DMS79 treated with DMSO at 0.1 percent for 48 hours (cell line): ENCODE results near the gene ANGPTL4.
A peak's percentile ranks its signal among the peaks of the same experiment; 100 is the strongest.
"Not testable (repeated sequence)": the region's sequence is repeated elsewhere in the genome, so short reads cannot be mapped to it uniquely, and the experiment has no call there.

ENCODE experiments used
- DNase-seq: peaks from one replicate; lab custom pipeline; 2025; lab: John Stamatoyannopoulos, UW

ANGPTL4 gene

DNA sequence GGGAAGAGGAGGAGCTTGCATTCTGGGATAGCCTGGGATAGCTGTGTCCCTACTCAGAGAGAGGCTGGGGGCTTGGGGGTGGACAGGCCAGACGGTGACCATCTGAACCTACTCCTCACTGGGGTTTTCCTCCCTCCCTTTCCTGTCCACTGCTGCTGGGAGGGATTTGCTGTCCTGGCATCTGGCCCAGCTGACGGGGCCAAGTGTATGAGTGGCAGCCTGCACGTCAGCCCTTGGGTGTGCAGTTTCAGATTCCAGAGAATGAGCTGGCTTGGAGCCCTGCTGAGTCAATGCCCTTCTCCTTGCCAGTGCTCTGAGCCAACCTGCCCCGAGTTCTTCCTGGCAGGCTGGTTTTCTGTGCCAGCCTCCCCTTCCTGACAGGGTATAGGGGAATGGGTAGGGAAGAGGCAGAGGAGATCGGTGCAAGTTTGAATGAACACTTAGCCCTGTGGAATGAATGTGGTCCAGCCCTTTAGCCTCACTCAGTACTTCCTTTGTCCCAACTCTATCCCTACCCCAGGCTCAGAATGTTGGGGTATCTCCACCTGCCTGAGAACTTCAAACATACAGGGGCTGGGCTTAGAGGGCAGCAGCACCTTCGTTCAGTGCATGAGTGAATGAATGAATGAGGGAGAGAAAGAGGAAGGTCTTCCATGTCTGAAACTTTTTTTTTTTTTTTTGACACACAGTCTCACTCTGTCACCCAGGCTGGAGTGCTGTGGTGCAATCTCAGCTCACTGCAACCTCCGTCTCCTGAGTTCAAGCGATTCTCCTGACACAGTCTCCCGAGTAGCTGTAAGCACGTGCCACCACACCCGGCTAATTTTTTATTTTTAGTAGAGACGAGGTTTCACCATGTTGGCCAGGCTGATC lies 1.8 kb upstream of the ANGPTL4 start:
- DNase-seq = peak; percentile 89

DNA sequence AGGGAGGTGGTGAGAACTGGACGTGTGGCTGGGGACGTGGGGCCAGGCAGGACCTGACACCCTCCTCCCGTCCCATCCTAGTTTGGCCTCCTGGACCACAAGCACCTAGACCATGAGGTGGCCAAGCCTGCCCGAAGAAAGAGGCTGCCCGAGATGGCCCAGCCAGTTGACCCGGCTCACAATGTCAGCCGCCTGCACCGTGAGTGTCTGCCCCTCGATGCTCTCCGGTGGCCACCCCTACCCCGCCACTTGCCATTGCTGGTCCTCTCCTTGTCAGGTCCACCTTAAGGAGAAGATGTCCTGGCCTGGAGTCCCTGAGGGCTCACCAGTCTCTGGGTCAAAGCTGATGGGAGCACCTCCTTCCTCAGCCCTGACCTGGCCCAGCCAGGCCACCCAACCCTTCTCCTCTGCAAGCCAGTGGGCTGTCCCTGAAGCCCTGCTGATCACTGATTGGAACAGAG lies 2.2 kb downstream of the ANGPTL4 start:
- no peak for DNase-seq

GRCh38 chr19:8366961-8367326 lies 3.0 kb downstream of the ANGPTL4 start:
- no peak for DNase-seq

GRCh38 chr19:8367327-8368001 lies 3.5 kb downstream of the ANGPTL4 start:
- DNase-seq = peak; percentile 84

DNA sequence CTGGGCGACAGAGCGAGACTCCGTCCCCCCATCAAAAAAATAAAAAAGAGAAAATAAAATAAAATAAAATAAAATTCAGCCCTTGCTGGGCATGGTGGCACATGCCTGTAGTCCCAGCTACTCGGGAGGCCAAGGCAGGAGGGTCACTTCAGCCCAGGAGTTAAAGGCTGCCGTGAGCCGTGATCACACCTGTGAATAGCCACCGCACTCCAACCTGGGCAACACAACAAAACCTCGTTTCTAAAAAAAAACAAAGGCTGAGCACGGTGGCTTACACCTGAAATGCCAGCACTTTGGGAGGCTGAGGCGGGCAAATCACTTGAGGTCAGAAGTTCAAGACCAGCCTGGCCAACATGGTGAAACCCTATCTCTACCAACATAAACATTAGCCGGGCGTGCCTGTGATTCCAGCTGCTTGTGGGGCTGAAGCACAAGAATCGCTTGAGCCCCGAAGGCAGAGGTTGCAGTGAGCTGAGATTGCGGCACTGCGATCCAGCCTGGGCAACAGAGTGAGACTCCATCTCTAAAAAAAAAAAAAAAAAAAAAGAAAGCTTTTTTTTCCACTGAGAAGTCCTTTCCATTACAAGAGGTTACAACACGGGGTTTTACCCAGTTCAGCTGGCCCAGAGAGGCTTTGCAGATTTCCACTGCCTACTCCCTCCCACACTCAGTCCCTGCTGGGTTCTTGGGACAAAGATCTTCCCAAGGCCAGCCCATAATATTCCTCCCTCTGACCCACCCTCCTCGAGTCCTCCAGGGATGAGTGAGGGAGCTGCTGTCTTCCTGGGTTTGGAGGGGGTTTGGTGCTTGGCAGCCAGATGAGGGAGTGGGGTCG lies 6.4 kb downstream of the ANGPTL4 start:
- no peak for DNase-seq

DNA sequence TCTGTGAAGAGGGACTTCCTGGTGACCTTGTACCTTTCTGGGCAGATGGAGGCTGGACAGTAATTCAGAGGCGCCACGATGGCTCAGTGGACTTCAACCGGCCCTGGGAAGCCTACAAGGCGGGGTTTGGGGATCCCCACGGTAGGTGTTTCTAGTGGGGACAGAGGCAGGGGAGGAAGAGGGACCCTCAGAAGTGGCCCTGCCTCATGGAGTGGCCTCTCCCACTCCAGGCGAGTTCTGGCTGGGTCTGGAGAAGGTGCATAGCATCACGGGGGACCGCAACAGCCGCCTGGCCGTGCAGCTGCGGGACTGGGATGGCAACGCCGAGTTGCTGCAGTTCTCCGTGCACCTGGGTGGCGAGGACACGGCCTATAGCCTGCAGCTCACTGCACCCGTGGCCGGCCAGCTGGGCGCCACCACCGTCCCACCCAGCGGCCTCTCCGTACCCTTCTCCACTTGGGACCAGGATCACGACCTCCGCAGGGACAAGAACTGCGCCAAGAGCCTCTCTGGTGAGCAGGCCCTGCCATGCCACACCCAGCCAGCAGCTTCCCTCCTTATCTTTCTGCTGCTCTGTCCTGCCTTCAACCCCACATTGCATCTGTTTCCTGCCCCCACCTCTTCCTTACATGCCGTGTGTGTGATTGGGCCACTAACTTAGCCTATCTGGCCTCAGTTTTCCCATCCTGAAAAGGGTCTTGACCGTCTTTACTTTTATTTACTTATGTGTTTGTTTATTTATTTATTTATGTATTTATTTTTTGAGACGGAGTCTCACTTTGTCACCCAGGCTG lies 7.3 kb downstream of the ANGPTL4 start:
- no peak for DNase-seq

DNA sequence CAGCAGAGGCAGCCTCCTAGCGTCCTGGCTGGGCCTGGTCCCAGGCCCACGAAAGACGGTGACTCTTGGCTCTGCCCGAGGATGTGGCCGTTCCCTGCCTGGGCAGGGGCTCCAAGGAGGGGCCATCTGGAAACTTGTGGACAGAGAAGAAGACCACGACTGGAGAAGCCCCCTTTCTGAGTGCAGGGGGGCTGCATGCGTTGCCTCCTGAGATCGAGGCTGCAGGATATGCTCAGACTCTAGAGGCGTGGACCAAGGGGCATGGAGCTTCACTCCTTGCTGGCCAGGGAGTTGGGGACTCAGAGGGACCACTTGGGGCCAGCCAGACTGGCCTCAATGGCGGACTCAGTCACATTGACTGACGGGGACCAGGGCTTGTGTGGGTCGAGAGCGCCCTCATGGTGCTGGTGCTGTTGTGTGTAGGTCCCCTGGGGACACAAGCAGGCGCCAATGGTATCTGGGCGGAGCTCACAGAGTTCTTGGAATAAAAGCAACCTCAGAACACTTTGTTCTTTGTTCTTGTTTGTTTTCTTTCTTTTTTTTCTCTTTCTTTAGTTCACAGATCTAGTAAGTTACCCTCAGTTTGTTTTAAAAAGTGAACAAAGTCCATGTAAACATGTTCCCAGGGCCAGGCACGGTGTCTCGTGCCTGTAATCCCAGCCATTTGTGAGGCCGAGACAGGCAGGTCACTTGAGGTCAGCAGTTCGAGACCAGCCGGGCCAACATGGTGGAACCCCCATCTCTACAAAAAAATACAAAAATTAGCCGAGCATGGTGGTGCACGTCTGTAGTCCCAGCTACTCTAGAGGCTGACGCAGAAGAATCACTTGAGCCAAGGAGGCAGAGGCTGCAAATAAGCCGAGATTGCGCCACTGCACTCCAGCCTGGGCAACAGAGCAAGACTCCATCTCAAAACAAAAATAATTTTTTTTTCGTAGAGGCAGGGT lies 10.2 kb downstream of the ANGPTL4 start:
- no peak for DNase-seq

DNA sequence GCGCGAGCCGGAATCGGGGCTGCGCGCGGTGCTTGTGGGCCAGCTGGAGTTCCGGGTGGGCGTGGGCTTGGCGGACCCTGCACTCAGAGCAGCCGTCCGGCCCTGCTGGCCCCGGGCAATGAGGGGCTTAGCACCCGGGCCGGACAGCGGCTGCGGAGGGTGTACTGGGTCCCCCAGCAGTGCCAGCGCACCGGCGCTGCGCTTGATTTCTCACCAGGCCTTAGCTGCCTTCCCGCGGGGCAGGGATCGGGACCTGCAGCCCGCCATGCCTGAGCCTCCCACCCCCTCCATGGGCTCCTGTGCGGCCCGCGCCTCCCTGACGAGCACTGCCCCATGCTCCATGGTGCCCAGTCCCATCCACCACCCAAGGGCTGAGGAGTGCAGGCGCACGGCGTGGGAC lies 11.8 kb downstream of the ANGPTL4 start:
- DNase-seq = not testable (repeated sequence)

- DNase-seq = not testable (repeated sequence)
These were observed 12.5 kb downstream of the ANGPTL4 start for GRCh38 chr19:8376373-8376974.

GRCh38 chr19:8377598-8377997 lies 13.6 kb downstream of the ANGPTL4 start:
- no peak for DNase-seq

DNA sequence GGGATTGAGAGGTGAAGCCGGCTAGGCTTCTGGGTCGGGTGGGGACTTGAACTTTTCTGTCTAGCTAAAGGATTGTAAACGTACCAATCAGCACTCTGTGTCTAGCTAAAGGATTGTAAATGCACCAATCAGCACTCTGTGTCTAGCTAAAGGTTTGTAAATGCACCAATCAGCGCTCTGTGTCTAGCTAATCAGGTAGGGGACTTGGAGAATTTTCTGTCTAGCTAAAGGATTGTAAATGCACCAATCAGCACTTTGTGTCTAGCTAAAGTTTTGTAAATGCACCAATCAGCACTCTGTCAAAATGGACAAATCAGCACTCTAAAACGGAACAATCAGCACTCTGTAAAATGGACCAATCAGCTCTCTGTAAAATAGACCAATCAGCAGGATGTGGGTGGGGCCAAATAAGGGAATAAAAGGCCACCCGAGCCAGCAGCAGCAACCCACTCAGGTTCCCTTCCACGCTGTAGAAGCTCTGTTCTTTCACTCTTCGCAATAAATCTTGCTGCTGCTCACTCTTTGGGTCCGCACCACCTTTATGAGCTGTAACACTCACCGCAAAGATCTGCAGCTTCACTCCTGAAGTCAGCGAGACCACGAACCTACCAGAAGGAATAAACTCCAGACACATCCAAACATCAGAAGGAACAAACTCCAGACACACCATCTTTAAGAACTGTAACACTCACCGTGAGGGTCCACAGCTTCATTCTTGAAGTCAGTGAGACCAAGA lies 15.4 kb downstream of the ANGPTL4 start:
- DNase-seq = not testable (repeated sequence)

DNA sequence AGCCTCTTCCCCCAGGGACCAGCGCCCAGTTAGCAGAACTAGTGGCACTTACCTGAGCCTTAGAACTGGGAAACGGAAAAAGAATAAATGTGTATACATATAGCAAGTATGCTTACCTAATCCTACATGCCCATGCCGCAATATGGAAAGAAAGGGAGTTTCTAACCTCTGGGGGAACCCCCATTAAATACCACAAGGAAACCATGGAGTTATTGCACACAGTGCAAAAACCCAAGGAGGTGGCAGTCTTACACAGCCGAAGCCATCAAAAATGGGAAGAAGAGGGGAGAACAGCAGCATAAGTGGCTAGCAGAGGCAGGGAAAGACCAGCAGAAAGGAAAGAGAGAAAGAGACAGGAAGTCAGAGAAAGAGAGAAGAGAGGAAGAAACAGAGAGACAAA lies 20.6 kb downstream of the ANGPTL4 start:
- DNase-seq = not testable (repeated sequence)

- not testable (repeated sequence) for DNase-seq
These were observed 21.1 kb downstream of the ANGPTL4 start for GRCh38 chr19:8385103-8385502.

- not testable (repeated sequence) for DNase-seq
These were observed 21.6 kb downstream of the ANGPTL4 start for GRCh38 chr19:8385566-8385965.

DNA sequence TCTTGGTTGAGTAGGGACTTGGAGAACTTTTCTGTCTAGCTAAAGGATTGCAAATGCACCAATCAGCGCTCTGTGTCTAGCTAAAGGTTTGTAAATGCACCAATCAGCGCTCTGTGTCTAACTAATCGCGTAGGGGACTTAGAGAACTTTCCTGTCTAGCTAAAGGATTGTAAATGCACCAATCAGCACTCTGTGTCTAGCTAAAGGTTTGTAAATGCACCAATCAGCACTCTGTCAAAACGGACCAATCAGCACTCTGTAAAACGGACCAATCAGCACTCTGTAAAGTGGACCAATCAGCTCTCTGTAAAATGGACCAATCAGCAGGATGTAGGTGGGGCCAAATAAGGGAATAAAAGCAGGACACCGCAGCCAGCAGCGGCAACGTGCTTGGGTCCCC lies 22.5 kb downstream of the ANGPTL4 start:
- DNase-seq = not testable (repeated sequence)

- DNase-seq = no peak
These were observed 23.0 kb downstream of the ANGPTL4 start for GRCh38 chr19:8386990-8387389.

DNA sequence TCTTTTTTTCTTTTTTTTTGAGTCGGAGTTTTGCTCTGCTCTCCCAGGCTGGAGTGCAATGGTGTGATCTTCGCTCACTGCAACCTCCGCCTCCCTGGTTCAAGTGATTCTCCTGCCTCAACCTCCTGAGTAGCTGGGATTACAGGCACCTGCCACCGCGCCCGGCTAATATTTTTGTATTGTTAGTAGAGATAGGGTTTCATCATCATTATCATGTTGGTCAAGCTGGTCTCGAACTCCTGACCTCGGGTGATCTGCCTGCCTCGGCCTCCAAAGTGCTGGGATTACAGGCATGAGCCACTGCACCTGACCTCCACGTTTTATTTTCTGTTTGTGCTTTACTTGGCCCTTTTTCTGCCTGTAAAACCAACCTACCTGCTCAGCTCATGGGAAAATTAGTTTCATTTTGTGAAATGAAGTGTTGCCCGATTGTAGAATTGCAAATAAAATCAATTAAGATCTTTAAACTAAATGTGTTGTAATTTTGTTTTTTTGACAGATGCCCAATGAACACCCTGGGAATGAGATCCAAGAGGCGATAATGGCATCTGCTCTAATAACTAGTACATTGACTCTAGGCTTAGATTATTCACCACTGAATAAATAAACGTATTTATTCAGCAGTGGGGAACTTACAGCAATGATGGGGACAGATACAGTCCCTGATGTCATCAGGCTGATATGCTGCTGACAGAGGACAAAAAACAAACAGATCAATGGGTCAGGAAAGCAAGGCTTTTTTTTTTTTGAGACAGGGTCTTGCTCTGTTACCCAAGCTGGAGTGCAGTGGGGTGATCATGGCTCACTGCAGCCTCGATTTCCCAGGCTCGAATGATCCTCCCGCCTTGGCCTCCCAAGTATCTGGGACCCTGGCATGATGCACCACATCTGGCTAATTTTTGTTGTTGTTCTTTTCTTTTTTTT lies 24.0 kb downstream of the ANGPTL4 start:
- no peak for DNase-seq

- no peak for DNase-seq
These were observed 24.6 kb downstream of the ANGPTL4 start for GRCh38 chr19:8388612-8388958.
